Astrocyte (in vitro differentiated cells and primary cell): Measurements from ENCODE around the gene ANO4. TPM values are rescaled to one million over a fixed set of nuclear protein-coding genes. Genes with fewer than 3 reads are reported as not detected.

ENCODE experiments used
- DNase-seq: peaks from one replicate; pipeline ENCODE4 v3.0.0-alpha.2; 2010; ENCODE audit warnings: low read depth
- FAIRE-seq: peaks from 2 replicates; lab custom pipeline; 2011; peaks lifted over from hg19 to GRCh38; lab: Jason Lieb, UNC
- H2AFZ ChIP-seq: 2 replicates; pipeline ENCODE4 v1.6.0; 2012; ENCODE audit warnings: low read depth, low read length, inconsistent platforms
- H3K27ac ChIP-seq: 2 replicates; pipeline ENCODE4 v1.5.1; 2011; ENCODE audit warnings: low read depth, low read length, inconsistent platforms
- H3K27me3 ChIP-seq: 2 replicates; pipeline ENCODE4 v1.6.0; 2011; ENCODE audit warnings: low read length, inconsistent platforms; ENCODE audit not compliant: insufficient read depth
- H3K36me3 ChIP-seq: 2 replicates; pipeline ENCODE4 v1.5.1; 2011; ENCODE audit warnings: low read length, inconsistent platforms; ENCODE audit not compliant: insufficient read depth
- H3K4me1 ChIP-seq: 2 replicates; pipeline ENCODE4 v1.5.1; 2011; ENCODE audit warnings: low read length, inconsistent platforms; ENCODE audit not compliant: insufficient read depth
- H3K4me2 ChIP-seq: 2 replicates; pipeline ENCODE4 v1.6.0; 2012; ENCODE audit warnings: low read length, inconsistent platforms
- H3K4me3 ChIP-seq: 2 replicates; pipeline ENCODE4 v1.5.1; 2011; ENCODE audit warnings: low read depth, mild to moderate bottlenecking, low read length, inconsistent platforms; ENCODE audit not compliant: insufficient read depth
- H3K79me2 ChIP-seq: 2 replicates; pipeline ENCODE4 v1.6.0; 2012; ENCODE audit warnings: mild to moderate bottlenecking, low read length, inconsistent platforms; ENCODE audit not compliant: insufficient read depth
- H3K9ac ChIP-seq: 2 replicates; pipeline ENCODE4 v1.6.0; 2012; ENCODE audit warnings: mild to moderate bottlenecking, low read length, inconsistent platforms
- H3K9me3 ChIP-seq: 2 replicates; pipeline ENCODE4 v1.5.1; 2012; ENCODE audit warnings: low read depth, mild to moderate bottlenecking, low read length, inconsistent platforms; ENCODE audit not compliant: insufficient read depth
- H4K20me1 ChIP-seq: 2 replicates; pipeline ENCODE4 v1.6.0; 2012; ENCODE audit warnings: low read length, inconsistent platforms; ENCODE audit not compliant: insufficient read depth
- H3K27ac Mint-ChIP-seq: one replicate; pipeline ENCODE4 v1.8.0; 2021; ENCODE audit warnings: mild to moderate bottlenecking, mixed read lengths; ENCODE audit not compliant: unreplicated experiment
- H3K27me3 Mint-ChIP-seq: one replicate; pipeline ENCODE4 v1.8.0; 2021; ENCODE audit warnings: low read depth, mixed read lengths; ENCODE audit not compliant: unreplicated experiment
- H3K36me3 Mint-ChIP-seq: one replicate; pipeline ENCODE4 v1.8.0; 2021; ENCODE audit warnings: low read depth, mixed read lengths; ENCODE audit not compliant: unreplicated experiment
- H3K4me1 Mint-ChIP-seq: one replicate; pipeline ENCODE4 v1.8.0; 2021; ENCODE audit warnings: low read depth, mixed read lengths; ENCODE audit not compliant: unreplicated experiment
- H3K4me3 Mint-ChIP-seq: one replicate; pipeline ENCODE4 v1.8.0; 2021; ENCODE audit warnings: mild to moderate bottlenecking, moderate library complexity, mixed read lengths; ENCODE audit not compliant: unreplicated experiment
- H3K9me3 Mint-ChIP-seq: one replicate; pipeline ENCODE4 v1.8.0; 2021; ENCODE audit warnings: mild to moderate bottlenecking, mixed read lengths; ENCODE audit not compliant: unreplicated experiment
- CTCF ChIP-seq: IDR thresholded peaks from 2 replicates; pipeline ENCODE4 v1.5.1; 2011; ENCODE audit warnings: low read depth, mild to moderate bottlenecking, inconsistent platforms, low read length, moderate library complexity; ENCODE audit not compliant: insufficient read depth
- EZH2 ChIP-seq: IDR thresholded peaks from 2 replicates; pipeline ENCODE4 v1.6.1; 2012; ENCODE audit warnings: mild to moderate bottlenecking, low read length, inconsistent platforms; ENCODE audit not compliant: insufficient read depth
- total RNA-seq: library from RNA; stranded (reverse); gene quantifications from 2 replicates; pipeline ENCODE4 v1.2.1, GENCODE V29; 2021

ANO4 gene
- total RNA-seq, 1 donor from 2014 or later: 41.3 TPM

- Histone ChIP-seq H4K20me1 (no peaks in the 10 kb centered on the region), H3K4me1 (no peaks in the 10 kb centered on the region), H3K4me3 (no peak overlapping the region), H3K79me2 (no peaks in the 10 kb centered on the region), H3K27ac (no peak overlapping the region), H3K4me2 (no peak overlapping the region), H2AFZ (no peak overlapping the region), H3K27me3 (no peaks in the 10 kb centered on the region), H3K36me3 (no peaks in the 10 kb centered on the region), H3K9ac (no peak overlapping the region), H3K9me3 (no peaks in the 10 kb centered on the region)
- no peaks in the 10 kb centered on the region for H3K27me3 Mint-ChIP-seq
- TF ChIP-seq CTCF: no peak
- no peak for TF ChIP-seq EZH2
- peaks cover 25% of the 10 kb centered on the region for H3K4me1 Mint-ChIP-seq
- peaks cover 8% of the 10 kb centered on the region for H3K36me3 Mint-ChIP-seq
- H3K4me3 Mint-ChIP-seq: no peak overlapping the region
- FAIRE-seq (no peak), DNase-seq (no peak)
- H3K9me3 Mint-ChIP-seq: peaks cover 2% of the 10 kb centered on the region
- H3K27ac Mint-ChIP-seq: no peak overlapping the region
These were observed 142.1 kb downstream of the ANO4 start for GRCh38 chr12:100936661-100937060.

GRCh38 chr12:100940503-100940902, 145.9 kb downstream of the ANO4 start:
- no peaks in the 10 kb centered on the region for H3K9me3 Mint-ChIP-seq
- no peaks in the 10 kb centered on the region for H3K36me3 ChIP-seq

More at GRCh38 chr12:100940503-100940902, 145.9 kb downstream of the ANO4 start:
- no peaks in the 10 kb centered on the region for H3K27me3 Mint-ChIP-seq
- H3K27me3 ChIP-seq: no peaks in the 10 kb centered on the region
- H3K4me3 ChIP-seq: no peak overlapping the region
- no peaks in the 10 kb centered on the region for H3K9me3 ChIP-seq
- no peak overlapping the region for H2AFZ ChIP-seq
- H3K4me1 ChIP-seq: no peaks in the 10 kb centered on the region
- no peak overlapping the region for H3K27ac ChIP-seq
- no peak overlapping the region for H3K9ac ChIP-seq
- no peaks in the 10 kb centered on the region for H3K79me2 ChIP-seq
- no peak overlapping the region for H3K4me3 Mint-ChIP-seq
- peaks cover 6% of the 10 kb centered on the region for H3K4me1 Mint-ChIP-seq
- DNase-seq (no peak), FAIRE-seq (no peak)
- H3K27ac Mint-ChIP-seq: no peak overlapping the region
- H3K4me2 ChIP-seq: no peak overlapping the region
- no peaks in the 10 kb centered on the region for H4K20me1 ChIP-seq
- TF ChIP-seq CTCF (no peak), EZH2 (no peak)
- H3K36me3 Mint-ChIP-seq: peaks cover 16% of the 10 kb centered on the region
